ENCODE measurements around the gene NOXO1.

NOXO1 gene

GRCh38 chr16:2008631-2009163, 27.4 kb upstream of the NOXO1 start:
- H3K27me3 ChIP-seq (replicated peaks), result no peaks in the 10 kb centered on the region
- no peak for TF ChIP-seq CTCF (IDR thresholded peaks at IDR 0.05; ENCODE audit: low read depth, low read length, missing control alignments)
- peak overlapping the region; percentile 73 for H3K4me3 ChIP-seq (ENCODE audit: low read depth, low read length)
- H3K36me3 ChIP-seq (replicated peaks), result no peaks in the 10 kb centered on the region
- H3K27ac ChIP-seq, result peak overlapping the region; percentile 69
- in situ Hi-C loops (cut with HindIII; ENCODE audit: low pct_ligation_motif_present, low sequenced_read_pairs), result no loop called here
- no peak for DNase-seq

- H3K4me3 ChIP-seq (ENCODE audit: low read depth, low read length), result peak overlapping the region; percentile 73
- H3K36me3 ChIP-seq (replicated peaks), result peaks cover 6% of the 10 kb centered on the region
- DNase-seq, result no peak
Observed at GRCh38 chr16:2008009-2008526, 26.8 kb upstream of the NOXO1 start.

GRCh38 chr16:2007081-2007836, 26.0 kb upstream of the NOXO1 start:
- TF ChIP-seq CTCF (IDR thresholded peaks at IDR 0.05; ENCODE audit: low read depth, low read length, missing control alignments), result no peak
- no peak overlapping the region for H3K27ac ChIP-seq
- peak overlapping the region; percentile 73 for H3K4me3 ChIP-seq (ENCODE audit: low read depth, low read length)
- H3K27me3 ChIP-seq (replicated peaks), result no peaks in the 10 kb centered on the region
- H3K36me3 ChIP-seq (replicated peaks), result peaks cover 14% of the 10 kb centered on the region
- no peak for DNase-seq
- in situ Hi-C loops (cut with HindIII; ENCODE audit: low pct_ligation_motif_present, low sequenced_read_pairs), result no loop called here

More at GRCh38 chr16:2008009-2008526, 26.8 kb upstream of the NOXO1 start:
- no peak overlapping the region for H3K27ac ChIP-seq
- TF ChIP-seq CTCF (IDR thresholded peaks at IDR 0.05; ENCODE audit: low read depth, low read length, missing control alignments), result no peak
- in situ Hi-C loops (cut with HindIII; ENCODE audit: low pct_ligation_motif_present, low sequenced_read_pairs), result no loop called here
- H3K27me3 ChIP-seq (replicated peaks), result no peaks in the 10 kb centered on the region

- Histone ChIP-seq H3K4me3 (ENCODE audit: low read depth, low read length) (no peak overlapping the region), H3K36me3 (replicated peaks) (peaks cover 24% of the 10 kb centered on the region), H3K27ac (no peak overlapping the region), H3K27me3 (replicated peaks) (no peaks in the 10 kb centered on the region)
- TF ChIP-seq CTCF (IDR thresholded peaks at IDR 0.05; ENCODE audit: low read depth, low read length, missing control alignments), result no peak
- DNase-seq, result no peak
- in situ Hi-C loops (cut with HindIII; ENCODE audit: low pct_ligation_motif_present, low sequenced_read_pairs), result no loop called here
Observed at GRCh38 chr16:2006317-2006716, 25.0 kb upstream of the NOXO1 start.

- no peak for DNase-seq
- TF ChIP-seq CTCF (IDR thresholded peaks at IDR 0.05; ENCODE audit: low read depth, low read length, missing control alignments), result peak; percentile 54
- Histone ChIP-seq H3K27ac (no peak overlapping the region), H3K4me3 (ENCODE audit: low read depth, low read length) (no peak overlapping the region), H3K36me3 (replicated peaks) (peaks cover 30% of the 10 kb centered on the region), H3K27me3 (replicated peaks) (no peaks in the 10 kb centered on the region)
- in situ Hi-C loops (cut with HindIII; ENCODE audit: low pct_ligation_motif_present, low sequenced_read_pairs), result no loop called here
Observed at GRCh38 chr16:2005646-2006045, 24.4 kb upstream of the NOXO1 start.

All from brain microvascular endothelial cell (primary cell).